ENCODE results near the gene GSTO2. TPM values are rescaled to one million over a fixed set of nuclear protein-coding genes. Genes with fewer than 3 reads are reported as not detected.

GSTO2 gene
- 9.1 TPM for total RNA-seq
- long read RNA-seq, partial matches to known transcripts: 0 of 2 reads
- long read RNA-seq, other reads (novel, unspliced or antisense): 1 of 2 reads

DNA sequence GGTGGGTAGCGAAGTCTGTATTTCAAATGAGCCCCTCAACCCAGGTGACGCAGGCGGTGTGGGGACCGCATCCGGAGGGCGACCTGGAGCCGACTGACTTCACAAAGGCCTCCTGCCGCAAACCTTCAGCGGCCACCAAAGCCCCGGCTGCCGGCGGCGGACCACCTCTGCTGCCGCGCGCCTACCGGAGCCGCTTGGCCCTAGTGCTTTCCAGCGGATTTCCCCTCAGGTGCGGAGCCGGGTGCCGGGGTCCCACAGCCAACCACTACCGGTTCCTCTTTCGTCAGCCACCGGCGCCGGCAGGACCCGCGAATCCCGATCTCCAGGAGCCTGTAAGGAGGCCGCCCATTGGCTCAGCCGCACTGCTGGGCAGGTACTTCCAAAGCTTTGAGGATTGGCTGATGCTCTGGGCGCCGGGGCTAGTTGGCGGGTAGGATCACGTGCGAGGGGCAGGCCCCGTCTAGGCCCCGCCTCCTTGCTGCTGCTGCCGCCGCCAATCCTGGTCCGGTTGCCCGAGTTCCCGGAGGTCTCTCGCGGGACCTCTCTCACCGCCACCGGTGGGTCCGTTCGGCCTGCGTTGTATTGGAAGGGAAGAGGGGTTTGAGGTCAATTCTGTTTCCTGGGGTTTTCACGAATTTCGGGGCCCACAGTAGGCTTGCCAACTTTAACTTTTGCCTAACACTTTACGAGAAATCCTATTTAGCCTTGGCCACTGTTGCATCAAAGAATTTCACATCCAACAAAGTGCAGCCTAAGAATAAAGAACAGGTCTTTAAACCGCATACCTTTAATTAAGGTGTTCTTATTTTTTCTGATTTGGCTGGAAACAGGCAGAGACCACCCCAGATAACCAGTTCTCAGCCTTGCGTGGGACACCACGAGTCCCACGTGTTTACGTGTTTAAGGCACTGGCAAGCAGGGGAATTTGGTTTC, at the start of gene GSTO2:
TSS of gene GSTO2 (plus strand) at position 472 of the 933 bp plus-strand sequence. CDS start 5,732 bp downstream, outside the sequence.
- Histone ChIP-seq H3K27me3 (no peaks in the 10 kb centered on the region), H3K4me1 (peaks cover 8% of the 10 kb centered on the region), H3K9me3 (no peaks in the 10 kb centered on the region), H3K36me3 (peaks cover 44% of the 10 kb centered on the region), H3K27ac (peak within 1 kb of the TSS; percentile 89), H3K4me3 (peak within 1 kb of the TSS; percentile 89)
- DNase-seq (peak; percentile 100), ATAC-seq (peak; percentile 100)
- intact Hi-C loops (cut with DNase I): no loop called here
- TF ChIP-seq, protein P1, sequence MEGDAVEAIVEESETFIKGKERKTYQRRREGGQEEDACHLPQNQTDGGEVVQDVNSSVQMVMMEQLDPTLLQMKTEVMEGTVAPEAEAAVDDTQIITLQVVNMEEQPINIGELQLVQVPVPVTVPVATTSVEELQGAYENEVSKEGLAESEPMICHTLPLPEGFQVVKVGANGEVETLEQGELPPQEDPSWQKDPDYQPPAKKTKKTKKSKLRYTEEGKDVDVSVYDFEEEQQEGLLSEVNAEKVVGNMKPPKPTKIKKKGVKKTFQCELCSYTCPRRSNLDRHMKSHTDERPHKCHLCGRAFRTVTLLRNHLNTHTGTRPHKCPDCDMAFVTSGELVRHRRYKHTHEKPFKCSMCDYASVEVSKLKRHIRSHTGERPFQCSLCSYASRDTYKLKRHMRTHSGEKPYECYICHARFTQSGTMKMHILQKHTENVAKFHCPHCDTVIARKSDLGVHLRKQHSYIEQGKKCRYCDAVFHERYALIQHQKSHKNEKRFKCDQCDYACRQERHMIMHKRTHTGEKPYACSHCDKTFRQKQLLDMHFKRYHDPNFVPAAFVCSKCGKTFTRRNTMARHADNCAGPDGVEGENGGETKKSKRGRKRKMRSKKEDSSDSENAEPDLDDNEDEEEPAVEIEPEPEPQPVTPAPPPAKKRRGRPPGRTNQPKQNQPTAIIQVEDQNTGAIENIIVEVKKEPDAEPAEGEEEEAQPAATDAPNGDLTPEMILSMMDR (IDR thresholded peaks at IDR 0.05): no peak

DNA sequence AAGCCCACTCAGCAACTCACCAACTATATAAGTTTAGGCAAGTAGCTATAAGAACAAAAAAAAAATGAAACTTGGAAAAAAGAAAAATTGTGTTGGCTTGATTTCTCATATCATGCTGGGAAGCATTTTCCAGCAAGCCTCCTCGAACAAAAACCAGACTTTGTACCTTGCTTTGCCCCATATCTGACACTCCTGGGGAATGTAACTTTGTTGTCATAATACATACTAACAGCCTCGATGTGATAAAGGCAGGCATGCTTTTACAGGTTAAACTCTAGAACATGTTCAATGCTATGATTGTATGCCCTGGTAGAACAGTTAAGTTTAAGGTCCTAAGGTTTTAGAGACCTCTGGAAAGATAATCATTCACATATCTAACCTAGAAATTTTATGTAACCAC, 48.5 kb upstream of the GSTO2 start:
- H3K4me1 ChIP-seq: no peaks in the 10 kb centered on the region
- DNase-seq: no peak
- TF ChIP-seq, protein P1 (IDR thresholded peaks at IDR 0.05): no peak
- H3K27ac ChIP-seq: no peak overlapping the region
- H3K4me3 ChIP-seq: no peak overlapping the region
- H3K36me3 ChIP-seq: no peaks in the 10 kb centered on the region
- no peaks in the 10 kb centered on the region for H3K9me3 ChIP-seq
- intact Hi-C loops (cut with DNase I): no loop called here
- no peaks in the 10 kb centered on the region for H3K27me3 ChIP-seq
- no peak for ATAC-seq

DNA sequence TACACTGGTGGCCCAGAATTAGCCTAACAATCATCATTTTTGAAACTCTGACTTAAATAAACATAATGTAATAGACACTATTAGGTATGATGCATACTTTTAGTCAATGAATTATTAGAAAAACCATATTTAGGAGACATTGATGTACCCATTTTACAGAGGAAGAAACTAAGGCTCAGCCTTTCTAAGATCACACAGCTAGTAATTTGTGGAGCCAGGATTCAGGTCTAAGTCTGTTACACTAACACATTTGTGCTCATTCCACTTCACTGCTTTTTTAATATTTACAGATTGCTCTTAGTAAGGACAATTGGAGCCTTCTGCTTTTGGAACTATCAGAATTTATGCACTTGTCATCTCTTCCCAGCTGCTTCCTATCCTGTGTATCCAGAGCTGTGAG, 45.7 kb upstream of the GSTO2 start:
- DNase-seq (no peak), ATAC-seq (no peak)
- no peaks in the 10 kb centered on the region for H3K4me1 ChIP-seq
- intact Hi-C loops (cut with DNase I): no loop called here
- no peak overlapping the region for H3K27ac ChIP-seq
- no peaks in the 10 kb centered on the region for H3K36me3 ChIP-seq
- no peaks in the 10 kb centered on the region for H3K27me3 ChIP-seq
- TF ChIP-seq, protein P1 (IDR thresholded peaks at IDR 0.05): no peak
- H3K9me3 ChIP-seq: no peaks in the 10 kb centered on the region
- H3K4me3 ChIP-seq: no peak overlapping the region

DNA sequence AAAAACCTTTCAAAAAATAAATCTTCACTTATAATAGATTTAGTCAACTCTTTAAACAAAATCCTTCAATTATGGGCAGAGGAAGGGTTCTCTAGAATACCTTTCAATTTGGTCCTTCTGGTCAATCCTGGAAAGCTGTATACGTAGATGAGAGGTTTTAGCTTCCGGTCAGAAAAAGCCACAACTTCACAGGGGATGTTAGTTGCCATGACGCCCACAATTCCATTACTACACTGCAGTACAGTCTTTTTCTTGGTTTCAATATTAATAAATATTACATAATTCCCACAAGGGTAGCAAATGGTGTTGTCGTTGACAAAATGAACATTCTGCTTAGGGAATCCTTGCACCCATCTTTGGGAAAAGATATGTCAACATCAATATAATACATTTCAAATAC, 38.5 kb upstream of the GSTO2 start:
- Histone ChIP-seq H3K36me3 (no peaks in the 10 kb centered on the region), H3K27me3 (no peaks in the 10 kb centered on the region), H3K9me3 (no peaks in the 10 kb centered on the region), H3K4me1 (peaks cover 4% of the 10 kb centered on the region), H3K4me3 (no peak overlapping the region), H3K27ac (no peak overlapping the region)
- DNase-seq: no peak
- ATAC-seq: no peak
- intact Hi-C loops (cut with DNase I): no loop called here
- TF ChIP-seq, protein P1 (IDR thresholded peaks at IDR 0.05): no peak

DNA sequence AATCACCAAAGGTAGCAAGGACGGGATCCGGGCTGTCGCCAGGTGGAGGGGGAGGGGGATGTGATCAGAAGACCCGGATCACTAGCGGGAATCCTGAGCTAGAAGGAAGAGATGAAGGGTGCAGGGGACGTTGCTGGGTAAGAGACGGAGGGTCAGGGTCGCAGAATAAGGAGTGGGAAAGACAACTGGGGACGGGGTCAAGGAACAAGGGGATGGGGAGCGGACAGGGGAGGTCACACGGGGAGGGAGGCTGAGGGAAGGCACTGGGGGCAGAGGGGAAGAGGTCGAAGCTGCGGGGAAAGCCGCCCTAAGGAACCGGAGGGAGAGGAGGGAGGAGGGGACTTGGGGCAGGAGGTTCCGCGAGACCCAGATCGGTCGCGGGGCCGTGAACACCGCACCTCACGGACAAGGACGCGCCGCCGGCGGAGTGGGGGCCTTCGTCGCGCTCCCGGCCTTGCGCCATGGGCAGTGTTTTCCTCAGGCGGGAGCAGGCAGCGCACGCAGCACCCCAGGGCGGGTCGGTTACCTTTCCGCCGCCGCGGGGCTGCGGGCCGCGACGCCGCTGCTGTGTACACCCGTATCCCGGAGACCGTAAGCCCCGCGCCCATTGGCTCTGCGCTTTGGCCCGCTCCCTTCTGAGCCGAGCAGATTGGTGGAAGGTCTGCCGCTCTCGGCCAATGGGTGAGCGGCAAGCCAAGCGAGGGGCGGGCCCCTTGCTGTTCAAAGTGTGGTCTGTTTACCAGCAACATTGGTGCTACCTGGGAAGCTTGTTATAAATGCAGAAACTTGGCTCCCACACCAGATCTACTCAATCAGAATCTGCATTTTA, 37.0 kb upstream of the GSTO2 start, which contains the start of gene CFAP43:
TSS of gene CFAP43 (minus strand) at position 581 of the 829 bp plus-strand sequence. CDS start at position 463, 118 bp downstream.
- H3K9me3 ChIP-seq: no peaks in the 10 kb centered on the region
- intact Hi-C loops (cut with DNase I): no loop called here
- no peaks in the 10 kb centered on the region for H3K27me3 ChIP-seq
- DNase-seq (peak; percentile 99), ATAC-seq (peak; percentile 100)
- H3K4me1 ChIP-seq: peaks cover 4% of the 10 kb centered on the region
- peak within 1 kb of the TSS; percentile 78 for H3K27ac ChIP-seq
- H3K4me3 ChIP-seq: peak within 1 kb of the TSS; percentile 73
- H3K36me3 ChIP-seq: no peaks in the 10 kb centered on the region
- TF ChIP-seq, protein P1 (IDR thresholded peaks at IDR 0.05): no peak
